NCI-H2029 treated with DMSO at 0.1 percent for 48 hours (cell line): ENCODE data around the gene TIMM50.
"Not testable (repeated sequence)": the region's sequence is repeated elsewhere in the genome, so short reads cannot be mapped to it uniquely, and the experiment has no call there.

Experiments used
- DNase-seq: peaks from one replicate; lab custom pipeline; 2025; lab: John Stamatoyannopoulos, UW

Gene TIMM50

GRCh38 chr19:39469567-39469966 lies 11.1 kb upstream of the TIMM50 start:
- no peak for DNase-seq

- no peak for DNase-seq
These were observed 9.8 kb upstream of the TIMM50 start for GRCh38 chr19:39470724-39471339.

- no peak for DNase-seq
These were observed 8.7 kb upstream of the TIMM50 start for GRCh38 chr19:39471756-39472536.

GRCh38 chr19:39472746-39473442 lies 7.7 kb upstream of the TIMM50 start:
- DNase-seq: no peak

GRCh38 chr19:39473443-39473960 lies 7.1 kb upstream of the TIMM50 start:
- DNase-seq: no peak

- DNase-seq: peak; percentile 5
These were observed 6.5 kb upstream of the TIMM50 start for GRCh38 chr19:39474139-39474620.

- DNase-seq: no peak
These were observed 4.9 kb upstream of the TIMM50 start for GRCh38 chr19:39475748-39476147.

GRCh38 chr19:39479319-39479801 lies 1.3 kb upstream of the TIMM50 start:
- not testable (repeated sequence) for DNase-seq

GRCh38 chr19:39479916-39480315 lies 722 bp upstream of the TIMM50 start:
- DNase-seq: no peak

GRCh38 chr19:39481229-39481545 lies 549 bp downstream of the TIMM50 start:
- DNase-seq: no peak

GRCh38 chr19:39481676-39482075 lies 1.0 kb downstream of the TIMM50 start:
- DNase-seq: no peak

- no peak for DNase-seq
These were observed 2.5 kb downstream of the TIMM50 start for GRCh38 chr19:39483141-39483540.

- no peak for DNase-seq
These were observed 9.1 kb downstream of the TIMM50 start for GRCh38 chr19:39489756-39490155.

GRCh38 chr19:39492225-39492624 lies 11.6 kb downstream of the TIMM50 start:
- DNase-seq: no peak

- DNase-seq: no peak
These were observed 12.2 kb downstream of the TIMM50 start for GRCh38 chr19:39492788-39493187.

GRCh38 chr19:39494661-39495060 lies 14.0 kb downstream of the TIMM50 start:
- no peak for DNase-seq

GRCh38 chr19:39496063-39496462 lies 15.4 kb downstream of the TIMM50 start:
- DNase-seq: no peak

- DNase-seq: no peak
These were observed 17.0 kb downstream of the TIMM50 start for GRCh38 chr19:39497701-39497995.

GRCh38 chr19:39497996-39498797 lies 17.6 kb downstream of the TIMM50 start:
- DNase-seq: peak; percentile 70

GRCh38 chr19:39498798-39499642 lies 18.4 kb downstream of the TIMM50 start, which contains the start of gene DLL3:
Gene DLL3 (plus strand): TSS chr19:39498947. CDS start chr19:39498975, 28 bp downstream.
- DNase-seq: peak; percentile 14

GRCh38 chr19:39499932-39500331 lies 19.3 kb downstream of the TIMM50 start:
- no peak for DNase-seq
